K562 (cell line): Measurements from ENCODE around the gene TYW1. TPM values are rescaled to one million over a fixed set of nuclear protein-coding genes. Genes with fewer than 3 reads are reported as not detected.

Experiments used
- ARHGAP35 ChIP-seq: fragments of 450-650 bp; IDR thresholded peaks from 2 replicates; pipeline ENCODE4 v1.6.1; 2018; ENCODE audit not compliant: partially characterized antibody
- CBX3 ChIP-seq, 2 experiments: IDR thresholded peaks; 1 replicate in 1 of 2; 2 replicates in 1 of 2; pipeline ENCODE4 v1.6.1; 2012; ENCODE audit warnings: inconsistent platforms in 2 of 2, low read length in 2 of 2, borderline replicate concordance in 1 of 2, control low read depth in 1 of 2
- EHMT2 ChIP-seq: fragments of 450-650 bp; IDR thresholded peaks from 2 replicates; pipeline ENCODE4 v1.6.1; 2018; ENCODE audit warnings: antibody characterized with exemption
- HDAC1 ChIP-seq, 2 experiments: fragments of 450-650 bp; IDR thresholded peaks; 2 replicates each; pipeline ENCODE4 v1.6.1; 2016 to 2017; ENCODE audit warnings: inconsistent platforms in 1 of 2, mild to moderate bottlenecking in 1 of 2, moderate library complexity in 1 of 2
- KDM1A ChIP-seq, 2 experiments: fragments of 450-650 bp; IDR thresholded peaks; 2 replicates each; pipeline ENCODE4 v1.6.1; 2016; ENCODE audit warnings: mild to moderate bottlenecking in 2 of 2
- LEF1 ChIP-seq: fragments of 450-650 bp; IDR thresholded peaks from 2 replicates; pipeline ENCODE4 v1.6.1; 2016; ENCODE audit warnings: mild to moderate bottlenecking
- RBM25 ChIP-seq: fragments of 200-400 bp; formaldehyde crosslinking; IDR thresholded peaks from 2 replicates; pipeline ENCODE4 v1.6.1; 2018; ENCODE audit warnings: low read length, low read depth, moderate library complexity; ENCODE audit not compliant: severe bottlenecking
- RFX1 ChIP-seq: fragments of 450-650 bp; IDR thresholded peaks from 2 replicates; pipeline ENCODE4 v1.6.1; 2016; ENCODE audit warnings: mild to moderate bottlenecking, moderate library complexity
- SIX5 ChIP-seq, 2 experiments: IDR thresholded peaks; 2 replicates each; pipeline ENCODE4 v1.6.1; 2011; ENCODE audit warnings: low read length in 2 of 2, borderline replicate concordance in 1 of 2, low read depth in 1 of 2, mild to moderate bottlenecking in 1 of 2, moderate library complexity in 1 of 2; ENCODE audit not compliant: insufficient read depth in 1 of 2
- SMARCA5 ChIP-seq: fragments of 450-650 bp; IDR thresholded peaks from 2 replicates; pipeline ENCODE4 v1.6.1; 2016
- TRIM28 ChIP-seq: fragments of 450-650 bp; IDR thresholded peaks from 2 replicates; pipeline ENCODE4 v1.6.1; 2017
- ZNF184 ChIP-seq: sonication (generic); formaldehyde crosslinking; IDR thresholded peaks from 2 replicates; pipeline ENCODE4 v1.5.0; 2020; ENCODE audit warnings: missing genetic modification reagents
- ZNF197 ChIP-seq: fragments of 200-800 bp; sonication (Bioruptor generic); IDR thresholded peaks from 2 replicates; pipeline ENCODE4 v1.6.1; 2016; ENCODE audit warnings: low read depth, missing genetic modification characterization, missing compliant biosample characterization
- ZNF23 ChIP-seq: fragments of 250-450 bp; sonication (Bioruptor Pico); IDR thresholded peaks from 2 replicates; pipeline ENCODE4 v1.4.0; 2020; ENCODE audit warnings: mild to moderate bottlenecking
- polyA plus RNA-seq, 8 experiments: library from polyadenylated mRNA; depleted of rRNA in 4 of 8; stranded (reverse) in 5 of 8; unstranded in 3 of 8; fragments of >200 nt; fragmentation: Nextera tagmentation in 2 of 8; fragmentation: Illumina TruSeq in 1 of 8; extraction: Ambion mirVana in 2 of 8; extraction: Trizol in 1 of 8; gene quantifications; 2 replicates each; pipeline versions ENCODE4 v1.2.1 to v1.2.3, GENCODE V29; 2011 to 2014; ENCODE audit warnings: inconsistent platforms in 1 of 8, missing spikeins in 1 of 8
- total RNA-seq, 7 experiments: library from RNA; depleted of rRNA in 6 of 7; stranded (reverse); fragments of >200 nt in 6 of 7; fragmentation: Illumina TruSeq in 2 of 7; extraction: Trizol in 2 of 7; gene quantifications; 2 replicates each; pipeline versions ENCODE4 v1.2.1 to v1.2.3, GENCODE V29; 2011 to 2021; ENCODE audit warnings: low replicate concordance in 1 of 7
- TF ChIP-seq, protein P1 (sequence below), 2 experiments: IDR thresholded peaks in 1 of 2; conservative IDR thresholded peaks in 1 of 2; 2 replicates each; pipeline ENCODE4 v1.6.1; 2016; ENCODE audit warnings: low read depth in 2 of 2, mild to moderate bottlenecking in 1 of 2, missing compliant biosample characterization in 1 of 2, missing genetic modification characterization in 1 of 2, moderate library complexity in 1 of 2
- TF ChIP-seq, protein P2 (sequence below): fragments of 250-450 bp; sonication (Bioruptor Pico); IDR thresholded peaks from 2 replicates; pipeline ENCODE4 v1.4.0; 2020
- TF ChIP-seq, protein P3 (sequence below): fragments of 450-650 bp; IDR thresholded peaks from 2 replicates; pipeline ENCODE4 v1.6.1; 2018; ENCODE audit warnings: mild to moderate bottlenecking, low read depth; ENCODE audit not compliant: partially characterized antibody

TYW1 gene
- total and polyA plus RNA-seq, 9 of the 15 experiments (the other 6 are each of a cell fraction or from before 2014, with no cell fraction given): 17.4 to 32.0 (median 26.2) TPM

DNA sequence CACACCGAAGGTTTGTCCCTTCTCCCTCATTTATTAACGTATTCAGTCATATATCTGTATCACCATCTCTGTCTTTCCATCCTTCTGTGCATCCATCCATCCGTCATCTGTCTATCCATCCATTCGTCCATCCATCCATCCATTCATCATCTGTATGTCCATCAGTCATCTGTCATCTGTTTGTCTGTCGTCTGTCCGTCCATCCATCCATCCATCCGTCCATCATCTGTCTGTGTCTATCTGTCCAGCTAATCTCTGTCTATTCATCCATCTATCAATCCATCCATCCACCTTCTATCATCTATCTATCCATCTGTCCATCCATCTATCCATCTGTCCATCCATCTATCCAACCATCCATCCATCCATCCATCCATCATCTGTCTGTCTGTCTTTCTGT lies 213.9 kb downstream of the TYW1 start (continued):
- TF ChIP-seq, protein P1, sequence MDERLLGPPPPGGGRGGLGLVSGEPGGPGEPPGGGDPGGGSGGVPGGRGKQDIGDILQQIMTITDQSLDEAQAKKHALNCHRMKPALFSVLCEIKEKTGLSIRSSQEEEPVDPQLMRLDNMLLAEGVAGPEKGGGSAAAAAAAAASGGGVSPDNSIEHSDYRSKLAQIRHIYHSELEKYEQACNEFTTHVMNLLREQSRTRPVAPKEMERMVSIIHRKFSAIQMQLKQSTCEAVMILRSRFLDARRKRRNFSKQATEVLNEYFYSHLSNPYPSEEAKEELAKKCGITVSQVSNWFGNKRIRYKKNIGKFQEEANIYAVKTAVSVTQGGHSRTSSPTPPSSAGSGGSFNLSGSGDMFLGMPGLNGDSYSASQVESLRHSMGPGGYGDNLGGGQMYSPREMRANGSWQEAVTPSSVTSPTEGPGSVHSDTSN (CRISPR knock-in tag; IDR thresholded peaks at IDR 0.05; ENCODE audit: low read depth): no peak
- TF ChIP-seq, protein P1 (tag; conservative IDR thresholded peaks at IDR 0.05; ENCODE audit: low read depth): peak; percentile 97
- TF ChIP-seq ARHGAP35: peak; percentile 100
- TF ChIP-seq LEF1: peak; percentile 87
- no peak for TF ChIP-seq SIX5 (IDR thresholded peaks at IDR 0.05; ENCODE audit: borderline replicate concordance in 1 of 2, insufficient read depth in 1 of 2, low read depth in 1 of 2, low read length in 2 of 2)
- TF ChIP-seq, protein P2, sequence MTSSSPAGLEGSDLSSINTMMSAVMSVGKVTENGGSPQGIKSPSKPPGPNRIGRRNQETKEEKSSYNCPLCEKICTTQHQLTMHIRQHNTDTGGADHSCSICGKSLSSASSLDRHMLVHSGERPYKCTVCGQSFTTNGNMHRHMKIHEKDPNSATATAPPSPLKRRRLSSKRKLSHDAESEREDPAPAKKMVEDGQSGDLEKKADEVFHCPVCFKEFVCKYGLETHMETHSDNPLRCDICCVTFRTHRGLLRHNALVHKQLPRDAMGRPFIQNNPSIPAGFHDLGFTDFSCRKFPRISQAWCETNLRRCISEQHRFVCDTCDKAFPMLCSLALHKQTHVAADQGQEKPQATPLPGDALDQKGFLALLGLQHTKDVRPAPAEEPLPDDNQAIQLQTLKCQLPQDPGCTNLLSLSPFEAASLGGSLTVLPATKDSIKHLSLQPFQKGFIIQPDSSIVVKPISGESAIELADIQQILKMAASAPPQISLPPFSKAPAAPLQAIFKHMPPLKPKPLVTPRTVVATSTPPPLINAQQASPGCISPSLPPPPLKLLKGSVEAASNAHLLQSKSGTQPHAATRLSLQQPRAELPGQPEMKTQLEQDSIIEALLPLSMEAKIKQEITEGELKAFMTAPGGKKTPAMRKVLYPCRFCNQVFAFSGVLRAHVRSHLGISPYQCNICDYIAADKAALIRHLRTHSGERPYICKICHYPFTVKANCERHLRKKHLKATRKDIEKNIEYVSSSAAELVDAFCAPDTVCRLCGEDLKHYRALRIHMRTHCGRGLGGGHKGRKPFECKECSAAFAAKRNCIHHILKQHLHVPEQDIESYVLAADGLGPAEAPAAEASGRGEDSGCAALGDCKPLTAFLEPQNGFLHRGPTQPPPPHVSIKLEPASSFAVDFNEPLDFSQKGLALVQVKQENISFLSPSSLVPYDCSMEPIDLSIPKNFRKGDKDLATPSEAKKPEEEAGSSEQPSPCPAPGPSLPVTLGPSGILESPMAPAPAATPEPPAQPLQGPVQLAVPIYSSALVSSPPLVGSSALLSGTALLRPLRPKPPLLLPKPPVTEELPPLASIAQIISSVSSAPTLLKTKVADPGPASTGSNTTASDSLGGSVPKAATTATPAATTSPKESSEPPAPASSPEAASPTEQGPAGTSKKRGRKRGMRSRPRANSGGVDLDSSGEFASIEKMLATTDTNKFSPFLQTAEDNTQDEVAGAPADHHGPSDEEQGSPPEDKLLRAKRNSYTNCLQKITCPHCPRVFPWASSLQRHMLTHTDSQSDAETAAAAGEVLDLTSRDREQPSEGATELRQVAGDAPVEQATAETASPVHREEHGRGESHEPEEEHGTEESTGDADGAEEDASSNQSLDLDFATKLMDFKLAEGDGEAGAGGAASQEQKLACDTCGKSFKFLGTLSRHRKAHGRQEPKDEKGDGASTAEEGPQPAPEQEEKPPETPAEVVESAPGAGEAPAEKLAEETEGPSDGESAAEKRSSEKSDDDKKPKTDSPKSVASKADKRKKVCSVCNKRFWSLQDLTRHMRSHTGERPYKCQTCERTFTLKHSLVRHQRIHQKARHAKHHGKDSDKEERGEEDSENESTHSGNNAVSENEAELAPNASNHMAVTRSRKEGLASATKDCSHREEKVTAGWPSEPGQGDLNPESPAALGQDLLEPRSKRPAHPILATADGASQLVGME (CRISPR knock-in tag): no peak
- TF ChIP-seq ZNF184 (CRISPR knock-in tag): no peak
- TF ChIP-seq ZNF23 (CRISPR knock-in tag): no peak
- TF ChIP-seq RBM25: no peak
- TF ChIP-seq SMARCA5: 0 out of 2 replicates have a peak, but pooled peaks have one; percentile 20
- TF ChIP-seq HDAC1 (IDR thresholded peaks at IDR 0.05): peak; percentile 12 to 50; a peak in 1 of 4 replicates
- TF ChIP-seq, protein P3, sequence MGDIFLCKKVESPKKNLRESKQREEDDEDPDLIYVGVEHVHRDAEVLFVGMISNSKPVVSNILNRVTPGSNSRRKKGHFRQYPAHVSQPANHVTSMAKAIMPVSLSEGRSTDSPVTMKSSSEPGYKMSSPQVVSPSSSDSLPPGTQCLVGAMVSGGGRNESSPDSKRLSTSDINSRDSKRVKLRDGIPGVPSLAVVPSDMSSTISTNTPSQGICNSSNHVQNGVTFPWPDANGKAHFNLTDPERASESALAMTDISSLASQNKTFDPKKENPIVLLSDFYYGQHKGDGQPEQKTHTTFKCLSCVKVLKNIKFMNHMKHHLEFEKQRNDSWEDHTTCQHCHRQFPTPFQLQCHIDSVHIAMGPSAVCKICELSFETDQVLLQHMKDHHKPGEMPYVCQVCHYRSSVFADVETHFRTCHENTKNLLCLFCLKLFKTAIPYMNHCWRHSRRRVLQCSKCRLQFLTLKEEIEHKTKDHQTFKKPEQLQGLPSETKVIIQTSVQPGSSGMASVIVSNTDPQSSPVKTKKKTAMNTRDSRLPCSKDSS: peak; percentile 79
- TF ChIP-seq KDM1A (IDR thresholded peaks at IDR 0.05): peak in 1 of 2 experiments; percentile 46; a peak in 1 of 4 replicates
- peak; percentile 77 for TF ChIP-seq EHMT2
- peak; percentile 94; the same call in 1 of the 2 replicates for TF ChIP-seq TRIM28
- TF ChIP-seq RFX1: 0 out of 2 replicates have a peak, but pooled peaks have one; percentile 4
- TF ChIP-seq CBX3 (IDR thresholded peaks at IDR 0.05; ENCODE audit: borderline replicate concordance in 1 of 2, low read length in 2 of 2): peak in 1 of 2 experiments; percentile 90; a peak in 1 of 3 replicates
- TF ChIP-seq ZNF197: no peak
